PFSK-1 (cell line): Measurements from ENCODE around the gene MPPE1.

Experiments used
- FOXP2 ChIP-seq: optimal IDR thresholded peaks from 2 replicates; pipeline ENCODE3; 2011; ENCODE audit warnings: borderline replicate concordance, control low read depth, inconsistent platforms; ENCODE audit not compliant: insufficient read depth; ENCODE audit errors: extremely low read length, extremely low read depth
- POLR2AphosphoS5 ChIP-seq: IDR thresholded peaks from 2 replicates; pipeline ENCODE4 v1.6.1; 2012; ENCODE audit warnings: low read depth, mild to moderate bottlenecking, control low read depth, low read length, moderate library complexity
- SIN3A ChIP-seq: IDR thresholded peaks from 2 replicates; pipeline ENCODE4 v1.6.1; 2012; ENCODE audit warnings: mild to moderate bottlenecking, low read length, moderate library complexity, borderline replicate concordance; ENCODE audit not compliant: insufficient read depth
- TAF1 ChIP-seq: IDR thresholded peaks from 2 replicates; pipeline ENCODE4 v1.6.1; 2012; ENCODE audit warnings: low read length, control low read depth, borderline replicate concordance; ENCODE audit not compliant: insufficient read depth
- TF ChIP-seq, protein P1 (sequence below), 2 experiments: IDR thresholded peaks; 2 replicates each; pipeline versions ENCODE4 v1.6.1 to v1.8.0; 2011 to 2012; ENCODE audit warnings: low read depth in 2 of 2, low read length in 2 of 2, control low read depth in 1 of 2, inconsistent platforms in 1 of 2, mild to moderate bottlenecking in 1 of 2, moderate library complexity in 1 of 2; ENCODE audit not compliant: insufficient read depth in 1 of 2

MPPE1 gene

DNA sequence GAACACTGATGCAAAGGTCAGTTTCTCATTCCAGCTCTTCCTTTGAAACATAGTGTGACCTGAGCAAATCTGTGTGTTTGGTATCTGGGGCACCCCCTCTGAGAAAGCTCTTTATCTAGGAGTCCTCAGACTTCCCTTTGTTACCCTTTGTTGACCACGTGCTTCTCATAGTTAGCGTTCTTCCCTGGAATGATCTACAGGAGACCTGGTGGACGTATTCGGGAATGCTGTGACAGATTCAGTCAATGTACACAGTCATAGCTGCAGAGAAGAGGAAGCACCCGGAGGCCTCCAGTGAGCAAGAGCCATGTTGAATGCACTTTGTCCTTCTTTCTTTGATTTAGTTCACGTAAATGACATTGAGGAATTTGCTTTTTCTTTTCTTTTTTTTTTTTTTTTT lies 67.6 kb downstream of the MPPE1 start:
- TF ChIP-seq TAF1 (no peak), POLR2AphosphoS5 (no peak), SIN3A (no peak), FOXP2 (no peak)
- TF ChIP-seq, protein P1, sequence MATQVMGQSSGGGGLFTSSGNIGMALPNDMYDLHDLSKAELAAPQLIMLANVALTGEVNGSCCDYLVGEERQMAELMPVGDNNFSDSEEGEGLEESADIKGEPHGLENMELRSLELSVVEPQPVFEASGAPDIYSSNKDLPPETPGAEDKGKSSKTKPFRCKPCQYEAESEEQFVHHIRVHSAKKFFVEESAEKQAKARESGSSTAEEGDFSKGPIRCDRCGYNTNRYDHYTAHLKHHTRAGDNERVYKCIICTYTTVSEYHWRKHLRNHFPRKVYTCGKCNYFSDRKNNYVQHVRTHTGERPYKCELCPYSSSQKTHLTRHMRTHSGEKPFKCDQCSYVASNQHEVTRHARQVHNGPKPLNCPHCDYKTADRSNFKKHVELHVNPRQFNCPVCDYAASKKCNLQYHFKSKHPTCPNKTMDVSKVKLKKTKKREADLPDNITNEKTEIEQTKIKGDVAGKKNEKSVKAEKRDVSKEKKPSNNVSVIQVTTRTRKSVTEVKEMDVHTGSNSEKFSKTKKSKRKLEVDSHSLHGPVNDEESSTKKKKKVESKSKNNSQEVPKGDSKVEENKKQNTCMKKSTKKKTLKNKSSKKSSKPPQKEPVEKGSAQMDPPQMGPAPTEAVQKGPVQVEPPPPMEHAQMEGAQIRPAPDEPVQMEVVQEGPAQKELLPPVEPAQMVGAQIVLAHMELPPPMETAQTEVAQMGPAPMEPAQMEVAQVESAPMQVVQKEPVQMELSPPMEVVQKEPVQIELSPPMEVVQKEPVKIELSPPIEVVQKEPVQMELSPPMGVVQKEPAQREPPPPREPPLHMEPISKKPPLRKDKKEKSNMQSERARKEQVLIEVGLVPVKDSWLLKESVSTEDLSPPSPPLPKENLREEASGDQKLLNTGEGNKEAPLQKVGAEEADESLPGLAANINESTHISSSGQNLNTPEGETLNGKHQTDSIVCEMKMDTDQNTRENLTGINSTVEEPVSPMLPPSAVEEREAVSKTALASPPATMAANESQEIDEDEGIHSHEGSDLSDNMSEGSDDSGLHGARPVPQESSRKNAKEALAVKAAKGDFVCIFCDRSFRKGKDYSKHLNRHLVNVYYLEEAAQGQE (IDR thresholded peaks at IDR 0.05; ENCODE audit: insufficient read depth in 1 of 2, low read depth in 2 of 2, low read length in 2 of 2): no peak

DNA sequence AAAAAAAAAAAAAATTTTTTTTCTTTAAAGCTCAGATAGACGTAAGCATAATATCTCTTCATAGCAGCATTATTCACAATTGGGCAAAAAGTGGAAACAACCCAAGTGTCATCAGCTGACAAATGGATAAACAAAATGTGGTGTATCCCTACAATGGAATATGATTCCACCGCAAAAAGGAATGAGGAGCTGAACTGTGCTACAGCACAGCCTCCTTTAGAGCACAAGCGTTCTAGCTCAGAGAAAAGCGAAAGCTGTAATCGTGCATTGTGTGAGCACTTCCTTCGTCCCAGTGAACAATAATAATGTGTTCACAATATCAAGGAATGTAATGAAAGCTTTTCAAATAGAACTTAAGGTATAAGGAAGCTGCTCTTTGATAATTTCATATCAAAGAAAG lies 68.6 kb downstream of the MPPE1 start:
- TF ChIP-seq, protein P1 (IDR thresholded peaks at IDR 0.05; ENCODE audit: insufficient read depth in 1 of 2, low read depth in 2 of 2, low read length in 2 of 2): no peak

DNA sequence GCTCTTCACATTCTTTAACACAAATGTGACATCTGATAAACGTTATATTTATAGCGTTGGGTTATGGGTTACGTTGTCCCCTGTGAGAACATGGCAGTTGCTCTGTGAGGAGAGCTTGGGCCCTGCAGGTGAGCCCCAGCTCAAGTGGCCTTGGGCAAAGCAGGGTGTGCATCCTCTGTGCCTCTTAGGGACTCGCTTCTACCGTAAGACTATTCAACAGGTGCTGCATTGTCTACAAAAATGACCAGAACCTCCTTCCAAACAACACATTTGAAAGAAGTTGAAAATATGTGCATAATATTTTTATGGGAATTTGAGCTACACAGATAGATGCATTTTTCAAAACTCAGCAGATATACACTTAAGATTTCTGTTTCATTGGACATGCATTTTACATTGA lies 73.3 kb downstream of the MPPE1 start:
- no peak for TF ChIP-seq POLR2AphosphoS5
- TF ChIP-seq SIN3A: no peak
- TF ChIP-seq, protein P1 (IDR thresholded peaks at IDR 0.05; ENCODE audit: insufficient read depth in 1 of 2, low read depth in 2 of 2, low read length in 2 of 2): no peak
- TF ChIP-seq FOXP2: no peak
- TF ChIP-seq TAF1: no peak
